C4-2B (cell line): Measurements from ENCODE around the gene OR10J4.

ENCODE experiments used
- H3K27ac ChIP-seq: fragments of 450-650 bp; 2 replicates; pipeline ENCODE4 v1.5.1; 2017
- ZFX ChIP-seq: fragments of 450-650 bp; IDR thresholded peaks from 2 replicates; pipeline ENCODE4 v1.6.1; 2017
- TF ChIP-seq, protein P1 (sequence below): fragments of 450-650 bp; conservative IDR thresholded peaks from 2 replicates; pipeline ENCODE4 v1.5.1; 2017; ENCODE audit warnings: mild to moderate bottlenecking

OR10J4 gene

DNA sequence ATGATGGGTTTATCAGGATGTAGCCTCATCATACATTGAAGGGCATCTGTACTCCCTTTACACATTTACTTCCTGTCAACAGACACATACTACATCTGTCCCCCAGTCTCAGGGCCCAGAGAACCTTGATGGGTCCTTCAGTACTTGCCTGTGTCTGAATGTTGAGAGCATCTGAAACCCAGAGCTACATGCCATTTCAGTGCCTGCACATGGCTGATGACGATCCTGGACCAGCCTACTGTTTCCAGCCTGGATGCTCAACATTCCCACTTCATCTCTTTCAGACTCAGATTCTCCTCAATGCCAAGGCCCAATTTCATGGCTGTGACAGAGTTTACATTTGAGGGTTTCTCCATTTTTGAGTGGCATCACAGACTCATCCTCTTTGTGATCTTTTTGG lies at the start of gene OR10J4:
Gene OR10J4 (plus strand): TSS at position 301 of the 400 bp plus-strand sequence.
- H3K27ac ChIP-seq = no peak within 1 kb of the TSS
- no peak for TF ChIP-seq ZFX
- TF ChIP-seq, protein P1, sequence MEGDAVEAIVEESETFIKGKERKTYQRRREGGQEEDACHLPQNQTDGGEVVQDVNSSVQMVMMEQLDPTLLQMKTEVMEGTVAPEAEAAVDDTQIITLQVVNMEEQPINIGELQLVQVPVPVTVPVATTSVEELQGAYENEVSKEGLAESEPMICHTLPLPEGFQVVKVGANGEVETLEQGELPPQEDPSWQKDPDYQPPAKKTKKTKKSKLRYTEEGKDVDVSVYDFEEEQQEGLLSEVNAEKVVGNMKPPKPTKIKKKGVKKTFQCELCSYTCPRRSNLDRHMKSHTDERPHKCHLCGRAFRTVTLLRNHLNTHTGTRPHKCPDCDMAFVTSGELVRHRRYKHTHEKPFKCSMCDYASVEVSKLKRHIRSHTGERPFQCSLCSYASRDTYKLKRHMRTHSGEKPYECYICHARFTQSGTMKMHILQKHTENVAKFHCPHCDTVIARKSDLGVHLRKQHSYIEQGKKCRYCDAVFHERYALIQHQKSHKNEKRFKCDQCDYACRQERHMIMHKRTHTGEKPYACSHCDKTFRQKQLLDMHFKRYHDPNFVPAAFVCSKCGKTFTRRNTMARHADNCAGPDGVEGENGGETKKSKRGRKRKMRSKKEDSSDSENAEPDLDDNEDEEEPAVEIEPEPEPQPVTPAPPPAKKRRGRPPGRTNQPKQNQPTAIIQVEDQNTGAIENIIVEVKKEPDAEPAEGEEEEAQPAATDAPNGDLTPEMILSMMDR = no peak

DNA sequence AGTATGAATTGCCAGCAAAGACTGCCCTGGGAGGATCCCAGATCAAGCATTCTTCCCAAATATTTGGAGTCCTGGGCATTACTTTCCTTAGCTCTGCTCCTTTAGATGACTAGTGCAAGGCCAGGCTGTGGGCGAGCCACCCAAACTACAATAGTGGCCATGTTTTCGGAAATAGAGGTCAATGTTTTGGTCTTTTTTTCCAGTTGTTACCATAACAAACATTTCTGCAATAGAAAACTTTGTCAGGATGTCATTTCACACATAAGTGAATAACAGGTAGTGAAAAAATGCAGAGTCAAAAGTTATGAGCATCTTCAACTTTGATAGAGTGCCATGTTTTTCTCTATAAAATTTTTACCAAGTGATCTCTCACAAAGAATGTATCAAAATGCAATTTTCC lies 25.2 kb upstream of the OR10J4 start:
- no peak for TF ChIP-seq ZFX
- TF ChIP-seq, protein P1 = no peak
- H3K27ac ChIP-seq = no peak overlapping the region

DNA sequence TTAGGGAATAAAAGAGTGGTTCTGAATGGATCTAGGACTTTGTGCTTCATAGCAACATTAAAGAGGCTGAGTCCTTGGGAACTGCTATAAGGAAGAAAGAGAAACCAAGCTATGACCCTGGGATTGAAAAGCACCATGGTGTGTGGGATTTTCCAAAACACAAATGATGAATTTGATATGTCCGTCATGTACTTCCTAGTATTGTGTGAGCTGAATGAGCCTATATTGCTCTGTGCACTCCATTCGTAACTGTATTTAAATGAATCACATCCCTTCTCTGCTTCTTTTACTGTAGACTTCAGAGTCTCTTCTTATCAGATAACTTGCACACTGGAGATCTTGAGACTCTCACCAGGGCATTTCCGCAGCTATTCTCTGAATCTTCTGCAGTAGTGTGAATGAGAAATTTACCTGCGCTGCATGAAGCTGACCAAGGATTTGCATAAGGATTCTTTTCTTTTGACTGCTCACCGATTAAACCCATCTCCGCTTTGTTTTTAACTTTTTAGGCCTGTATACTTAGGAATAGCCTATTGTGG lies 23.1 kb upstream of the OR10J4 start:
- no peak for TF ChIP-seq ZFX
- TF ChIP-seq, protein P1 = no peak

DNA sequence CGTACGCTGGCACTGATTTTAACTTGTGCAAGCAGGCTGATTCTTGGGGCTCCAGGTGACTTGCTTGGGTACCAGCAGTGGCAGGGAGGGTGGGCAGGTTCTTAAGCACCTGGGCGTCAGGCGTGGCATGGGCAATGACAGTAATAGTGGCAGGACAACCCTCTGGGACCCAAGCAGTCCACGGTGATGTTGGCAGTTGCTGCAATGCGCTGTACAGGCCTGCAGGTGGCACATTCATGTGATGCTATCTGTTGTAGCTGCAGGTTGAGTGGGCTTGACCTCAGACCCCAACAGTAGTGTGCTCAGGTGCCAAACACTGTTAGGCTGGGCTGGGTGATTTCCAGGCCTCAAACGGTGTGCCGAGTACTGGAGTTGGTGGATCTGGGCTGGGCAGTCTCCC lies 10.2 kb upstream of the OR10J4 start:
- no peak overlapping the region for H3K27ac ChIP-seq
- TF ChIP-seq, protein P1 = peak; percentile 65
- TF ChIP-seq ZFX = no peak

More for the DNA sequence above, 23.1 kb upstream of the OR10J4 start:
- H3K27ac ChIP-seq = no peak overlapping the region

DNA sequence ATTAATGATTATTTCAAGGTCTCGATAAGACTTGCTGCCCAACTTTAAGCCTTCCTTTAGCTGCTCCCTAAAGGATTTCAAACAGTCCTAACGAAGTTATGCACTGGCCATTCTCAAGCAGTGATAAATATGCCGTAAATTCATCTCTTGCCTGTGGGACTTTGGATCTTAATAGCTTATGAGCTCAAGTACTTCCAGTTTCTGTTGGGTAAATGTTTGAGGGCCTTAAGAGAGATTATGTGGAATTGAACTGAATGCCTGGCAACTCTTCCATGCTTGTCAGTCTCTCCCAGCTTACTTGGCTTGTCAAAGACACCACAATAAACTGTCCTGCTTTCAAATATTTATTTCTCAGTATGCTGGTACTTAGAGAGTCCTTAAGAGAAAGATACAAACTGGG lies 3.5 kb upstream of the OR10J4 start:
- TF ChIP-seq, protein P1 = no peak
- no peak for TF ChIP-seq ZFX
- H3K27ac ChIP-seq = no peak overlapping the region

DNA sequence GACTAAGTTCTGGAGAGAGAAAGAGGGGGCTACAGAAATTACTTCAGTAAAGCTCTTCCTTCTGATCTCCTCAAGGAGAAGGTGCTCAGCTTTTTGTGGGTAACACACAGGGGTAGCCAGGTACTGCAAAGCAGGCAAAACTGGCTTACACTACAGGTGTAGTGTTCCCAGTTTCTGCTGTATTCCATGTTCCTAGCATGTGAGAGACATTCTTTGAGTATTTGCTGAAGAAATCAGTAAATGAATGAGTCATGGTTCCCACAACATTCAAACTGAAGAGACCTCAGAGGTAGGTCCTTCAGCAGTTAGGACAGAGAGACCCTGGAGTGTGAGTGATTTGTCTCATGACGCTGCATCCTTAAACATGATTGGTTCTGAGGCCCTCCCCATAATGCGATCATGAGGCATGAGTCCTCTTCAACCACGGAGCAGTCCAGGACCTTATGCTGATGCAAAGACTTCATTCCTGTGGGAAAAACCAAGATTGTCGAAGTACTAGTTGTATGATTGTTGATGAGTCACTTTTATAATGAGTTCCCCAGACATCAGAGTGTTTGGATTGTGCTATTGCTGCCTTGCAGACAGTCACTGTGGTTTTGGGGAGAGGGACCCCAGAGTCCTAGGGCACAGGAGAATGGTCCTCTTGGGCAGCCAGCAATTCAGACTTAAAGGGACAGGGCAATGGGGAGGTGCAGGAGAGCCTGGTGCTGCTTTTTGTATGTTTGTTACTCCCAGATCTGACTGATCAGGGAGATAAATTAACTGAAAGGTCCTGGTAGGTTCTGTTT lies 2.7 kb upstream of the OR10J4 start:
- no peak for TF ChIP-seq ZFX
- TF ChIP-seq, protein P1 = no peak
- H3K27ac ChIP-seq = no peak overlapping the region

DNA sequence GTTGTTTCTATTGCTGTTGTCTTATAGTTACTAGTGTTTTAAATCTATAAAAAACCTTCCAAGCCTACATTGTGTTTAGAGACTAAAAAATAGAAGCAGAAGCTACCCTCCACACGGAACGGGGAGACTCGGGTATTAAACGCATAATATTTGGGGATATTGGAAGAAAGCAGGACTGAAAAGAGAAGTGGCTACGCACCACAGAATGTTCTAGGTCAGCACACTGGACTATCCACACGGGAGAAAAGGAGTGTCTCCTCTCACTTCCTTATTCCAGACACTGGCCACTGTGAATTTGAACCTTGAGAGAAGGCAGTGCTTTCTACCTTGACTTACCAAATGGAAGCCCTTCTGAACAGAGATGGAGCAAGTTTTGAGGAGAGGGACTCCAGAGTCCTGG lies 1.0 kb upstream of the OR10J4 start:
- TF ChIP-seq, protein P1 = no peak
- TF ChIP-seq ZFX = no peak
- H3K27ac ChIP-seq = no peak overlapping the region
